ENCODE measurements around the gene FMNL3.

DNA sequence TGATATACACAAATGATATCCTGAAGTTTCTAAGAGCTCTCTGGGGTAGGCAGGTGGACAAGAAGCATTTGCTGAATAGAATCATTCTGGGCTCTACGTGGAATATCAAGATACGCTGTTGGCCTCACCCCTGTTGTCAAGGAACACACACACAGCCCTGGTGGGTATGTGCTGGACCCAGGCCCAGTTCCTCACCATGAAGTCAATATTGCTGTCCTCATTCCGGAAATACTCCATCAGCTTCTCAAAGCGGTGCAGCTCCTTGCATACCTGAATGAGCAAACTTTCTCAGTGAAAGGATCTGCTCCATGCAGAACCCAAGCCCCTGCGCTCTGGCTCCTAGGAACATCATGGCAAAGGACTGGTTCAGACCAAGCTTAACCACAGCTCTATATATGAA lies 52.5 kb downstream of the FMNL3 start:
- TF ChIP-seq, protein P1, sequence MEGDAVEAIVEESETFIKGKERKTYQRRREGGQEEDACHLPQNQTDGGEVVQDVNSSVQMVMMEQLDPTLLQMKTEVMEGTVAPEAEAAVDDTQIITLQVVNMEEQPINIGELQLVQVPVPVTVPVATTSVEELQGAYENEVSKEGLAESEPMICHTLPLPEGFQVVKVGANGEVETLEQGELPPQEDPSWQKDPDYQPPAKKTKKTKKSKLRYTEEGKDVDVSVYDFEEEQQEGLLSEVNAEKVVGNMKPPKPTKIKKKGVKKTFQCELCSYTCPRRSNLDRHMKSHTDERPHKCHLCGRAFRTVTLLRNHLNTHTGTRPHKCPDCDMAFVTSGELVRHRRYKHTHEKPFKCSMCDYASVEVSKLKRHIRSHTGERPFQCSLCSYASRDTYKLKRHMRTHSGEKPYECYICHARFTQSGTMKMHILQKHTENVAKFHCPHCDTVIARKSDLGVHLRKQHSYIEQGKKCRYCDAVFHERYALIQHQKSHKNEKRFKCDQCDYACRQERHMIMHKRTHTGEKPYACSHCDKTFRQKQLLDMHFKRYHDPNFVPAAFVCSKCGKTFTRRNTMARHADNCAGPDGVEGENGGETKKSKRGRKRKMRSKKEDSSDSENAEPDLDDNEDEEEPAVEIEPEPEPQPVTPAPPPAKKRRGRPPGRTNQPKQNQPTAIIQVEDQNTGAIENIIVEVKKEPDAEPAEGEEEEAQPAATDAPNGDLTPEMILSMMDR (conservative IDR thresholded peaks at IDR 0.05), result no peak
- TF ChIP-seq EZH2 (IDR thresholded peaks at IDR 0.05; ENCODE audit: low read depth), result no peak
